CD4-positive, alpha-beta T cell treated with Interleukin-12 subunit alpha and Interleukin-12 subunit beta, for 1 hour (primary cell): ENCODE results near the gene IL12B.
"Not testable (repeated sequence)": the region's sequence is repeated elsewhere in the genome, so short reads cannot be mapped to it uniquely, and the experiment has no call there.

Experiments
- DNase-seq: peaks from one replicate; pipeline ENCODE4 v3.0.0-alpha.2; 2020

Gene IL12B

DNA sequence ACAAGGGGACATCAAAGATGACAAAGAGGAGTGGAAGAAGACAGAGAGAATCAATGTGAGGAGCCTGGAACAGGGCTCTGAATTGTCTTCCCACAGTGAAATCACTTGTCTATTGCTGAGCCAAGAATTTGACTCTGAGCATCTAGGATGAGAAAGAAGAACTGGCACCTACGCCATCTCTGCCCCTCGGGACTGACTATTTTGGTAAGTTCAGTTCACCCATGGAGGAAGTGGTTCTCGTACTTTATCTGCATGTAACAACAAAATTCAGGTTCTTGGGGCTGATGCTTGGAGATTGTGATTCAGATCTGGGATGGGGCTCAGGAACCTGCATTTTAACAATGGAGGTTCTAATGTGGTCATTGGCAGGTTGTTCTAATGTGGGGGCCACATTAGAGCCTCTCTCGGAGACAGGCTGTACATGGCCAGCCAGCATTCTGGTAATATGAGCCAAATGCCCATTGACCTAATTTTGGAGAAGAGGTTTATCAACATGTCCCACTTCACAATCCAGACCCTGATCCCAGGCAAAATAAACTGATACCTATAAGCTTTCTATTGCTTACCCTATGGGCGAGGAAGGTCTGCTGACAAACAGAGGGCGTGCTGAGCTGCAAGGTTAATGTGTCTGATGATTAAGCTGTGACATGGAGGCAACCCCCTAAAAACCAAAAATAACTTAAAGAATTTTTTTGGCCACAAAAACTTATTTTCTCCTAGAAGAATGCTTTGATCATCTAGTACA, 2.7 kb upstream of the IL12B start:
- no peak for DNase-seq

DNA sequence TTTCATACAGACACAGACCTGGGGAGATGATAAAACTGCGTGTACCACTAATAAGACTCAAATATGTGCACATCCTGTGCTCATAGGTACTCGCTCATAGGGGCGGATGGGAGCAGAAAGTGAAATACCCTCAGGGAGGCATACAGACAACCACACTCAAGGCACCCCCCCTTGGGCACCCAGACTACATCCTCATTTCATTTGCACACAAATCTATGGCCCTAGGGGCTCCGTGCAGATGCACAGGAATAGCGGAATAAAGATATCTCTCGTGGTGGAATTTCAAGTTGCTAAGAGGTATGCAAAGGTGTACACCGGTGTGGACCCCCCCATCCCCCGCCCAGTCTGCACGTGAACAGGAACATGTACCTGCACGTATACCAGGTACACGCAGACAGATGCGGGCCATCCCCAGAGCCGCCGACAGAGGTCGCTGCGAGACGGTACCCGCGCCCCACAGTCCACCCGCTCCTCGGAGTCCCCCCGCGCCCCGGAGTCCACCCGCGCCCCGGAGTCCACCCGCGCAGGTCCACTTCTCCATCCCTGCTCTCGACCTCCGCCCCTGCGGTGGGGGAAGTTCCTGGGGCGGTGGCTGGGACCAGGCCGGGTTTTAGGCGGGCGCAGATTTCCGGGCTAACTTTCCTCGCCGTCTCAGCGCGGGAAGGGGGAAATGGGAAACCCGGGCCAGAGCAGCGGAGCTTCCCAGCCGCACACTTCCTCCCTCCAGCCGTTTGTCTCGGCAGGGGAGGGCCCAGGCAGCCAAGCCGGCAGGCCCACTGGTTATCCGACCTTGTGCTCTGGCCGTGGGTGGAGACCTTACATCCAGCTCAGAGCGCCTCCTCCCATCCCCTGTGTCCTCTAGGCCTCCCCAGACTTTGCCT, 1.0 kb upstream of the IL12B start:
- DNase-seq = peak; percentile 83

DNA sequence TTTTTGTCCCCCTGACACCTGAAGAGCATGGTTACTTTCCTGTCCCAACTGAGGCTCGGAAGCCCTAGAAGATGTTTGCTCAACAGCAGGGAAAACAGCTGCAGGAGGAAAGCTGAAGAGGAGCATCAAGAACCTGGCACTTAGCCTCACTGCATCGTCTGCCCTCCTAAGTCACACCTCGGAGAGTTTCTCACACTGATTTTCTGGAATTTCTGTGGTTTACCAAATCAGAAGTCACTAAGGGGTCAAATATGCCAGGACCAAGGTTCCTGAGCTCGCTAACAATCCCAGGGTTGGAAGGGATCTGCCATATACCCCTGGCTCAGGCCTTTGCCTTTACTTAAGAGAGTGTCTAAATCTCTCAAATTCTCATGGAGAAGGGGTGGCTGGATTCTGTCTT, 5.3 kb downstream of the IL12B start:
- DNase-seq = no peak

DNA sequence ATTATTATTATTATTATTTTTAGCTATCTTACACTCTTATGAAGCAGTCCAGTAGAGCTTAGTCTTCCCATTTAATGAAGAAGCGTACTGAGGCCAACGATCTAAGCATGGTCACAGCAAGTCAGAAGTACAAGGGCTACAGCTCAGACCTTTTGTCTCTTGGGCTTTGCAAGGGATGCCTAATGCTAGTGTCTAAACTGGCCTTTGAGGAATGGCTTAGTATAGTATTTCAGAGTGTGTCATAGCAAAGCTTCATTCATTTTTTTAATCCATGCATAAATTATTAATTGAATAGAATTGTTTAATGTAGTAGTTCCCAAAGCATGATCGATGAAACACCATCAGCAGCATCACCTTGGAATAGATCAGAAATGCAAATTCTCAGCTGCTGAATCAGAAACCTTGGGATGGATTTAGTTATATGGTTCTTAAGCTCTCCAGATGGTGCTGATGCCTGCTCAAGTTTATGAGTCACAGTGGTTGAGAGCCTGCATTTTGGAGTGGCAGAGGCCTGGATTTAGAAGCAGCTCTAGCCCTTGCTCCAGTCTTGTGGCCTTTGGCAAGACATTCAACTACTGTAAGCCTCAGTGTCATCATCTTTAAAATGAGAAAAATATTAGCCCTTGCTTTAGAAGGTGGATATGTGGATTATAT, 6.1 kb downstream of the IL12B start:
- no peak for DNase-seq

DNA sequence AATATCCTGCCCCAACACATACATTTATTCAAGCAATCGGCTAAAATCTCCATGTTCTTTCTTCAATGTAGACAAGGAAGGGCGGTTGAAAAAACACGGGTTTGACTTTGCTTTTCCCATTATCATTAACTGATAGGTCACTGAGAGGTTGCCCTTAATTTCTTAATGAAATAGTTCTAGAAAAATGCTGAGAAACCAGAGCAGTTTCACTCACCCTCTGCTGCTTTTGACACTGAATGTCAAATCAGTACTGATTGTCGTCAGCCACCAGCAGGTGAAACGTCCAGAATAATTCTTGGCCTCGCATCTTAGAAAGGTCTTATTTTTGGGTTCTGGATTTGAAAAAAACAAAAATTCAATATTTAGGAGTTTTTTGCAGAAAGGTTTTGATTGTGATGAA, 8.1 kb downstream of the IL12B start:
- no peak for DNase-seq

DNA sequence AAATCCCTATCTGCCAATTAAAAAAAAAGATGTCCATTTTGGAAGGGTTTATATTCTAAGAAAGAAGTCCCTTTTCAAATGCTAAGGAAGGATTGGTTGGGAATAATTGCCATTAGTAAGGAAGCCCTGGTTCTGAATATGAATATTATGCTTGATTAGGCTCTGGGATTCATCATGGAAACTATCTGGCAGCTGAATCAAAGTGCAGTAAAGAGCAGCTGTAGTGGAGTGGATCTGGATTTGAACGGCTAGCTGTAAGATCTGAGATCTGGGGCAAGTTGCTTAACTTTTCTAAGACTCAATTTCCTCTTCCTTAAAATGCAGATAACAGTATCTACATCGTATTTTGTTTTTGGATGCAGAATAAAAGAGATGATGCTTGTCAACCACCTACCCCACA, 10.5 kb downstream of the IL12B start:
- no peak for DNase-seq

DNA sequence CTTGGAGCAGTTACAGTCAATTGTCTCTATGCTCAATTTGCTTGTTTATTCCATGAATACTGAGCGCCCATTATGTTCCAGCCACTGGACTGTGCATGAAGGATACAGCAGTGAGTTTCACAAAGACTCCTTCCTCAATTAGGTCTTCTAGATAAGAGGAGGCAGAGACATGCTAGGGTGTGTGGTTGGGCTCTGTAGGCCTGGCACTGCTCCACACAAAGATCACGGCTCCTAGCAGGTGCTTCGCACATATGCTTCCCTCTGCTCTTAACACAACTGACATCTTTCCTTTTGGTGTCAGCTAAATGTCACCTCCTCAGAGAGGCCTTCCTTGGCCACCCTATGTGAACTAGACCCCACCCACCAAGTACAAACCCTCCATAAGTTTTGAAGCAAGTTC, 10.9 kb downstream of the IL12B start:
- DNase-seq = no peak

DNA sequence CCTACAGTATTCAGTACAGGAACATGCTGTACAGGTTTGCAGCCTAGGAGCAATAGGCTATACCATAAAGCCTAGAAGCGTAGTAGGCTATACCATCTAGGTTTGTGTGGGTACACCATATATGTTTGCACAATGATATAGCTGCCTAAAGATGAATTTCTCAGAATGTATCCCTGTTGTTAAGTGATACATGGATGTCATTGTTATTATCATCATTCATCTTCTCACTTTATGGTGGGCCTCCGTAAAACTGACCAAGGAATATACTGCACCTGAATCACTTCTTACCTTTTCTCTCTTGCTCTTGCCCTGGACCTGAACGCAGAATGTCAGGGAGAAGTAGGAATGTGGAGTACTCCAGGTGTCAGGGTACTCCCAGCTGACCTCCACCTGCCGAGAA, 11.8 kb downstream of the IL12B start:
- no peak for DNase-seq

DNA sequence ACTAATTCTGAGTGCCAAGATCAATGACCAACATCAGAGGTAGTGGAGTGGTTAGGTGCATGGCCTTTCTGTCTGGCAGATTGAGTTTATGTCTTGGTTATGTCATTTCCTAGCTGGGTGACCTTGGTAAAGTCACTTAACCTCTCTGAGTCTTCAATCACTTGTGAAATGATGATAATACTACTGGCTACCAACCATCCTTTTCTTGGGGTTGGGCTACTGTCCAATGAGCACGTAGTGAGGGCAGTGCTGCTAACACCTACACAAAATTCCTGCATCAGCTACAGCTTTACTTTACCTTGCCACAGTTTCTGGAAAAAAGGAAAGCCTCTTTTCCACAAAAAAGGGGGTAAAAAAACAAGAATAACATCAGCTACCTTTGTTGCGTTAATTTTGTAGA, 12.4 kb downstream of the IL12B start:
- no peak for DNase-seq

DNA sequence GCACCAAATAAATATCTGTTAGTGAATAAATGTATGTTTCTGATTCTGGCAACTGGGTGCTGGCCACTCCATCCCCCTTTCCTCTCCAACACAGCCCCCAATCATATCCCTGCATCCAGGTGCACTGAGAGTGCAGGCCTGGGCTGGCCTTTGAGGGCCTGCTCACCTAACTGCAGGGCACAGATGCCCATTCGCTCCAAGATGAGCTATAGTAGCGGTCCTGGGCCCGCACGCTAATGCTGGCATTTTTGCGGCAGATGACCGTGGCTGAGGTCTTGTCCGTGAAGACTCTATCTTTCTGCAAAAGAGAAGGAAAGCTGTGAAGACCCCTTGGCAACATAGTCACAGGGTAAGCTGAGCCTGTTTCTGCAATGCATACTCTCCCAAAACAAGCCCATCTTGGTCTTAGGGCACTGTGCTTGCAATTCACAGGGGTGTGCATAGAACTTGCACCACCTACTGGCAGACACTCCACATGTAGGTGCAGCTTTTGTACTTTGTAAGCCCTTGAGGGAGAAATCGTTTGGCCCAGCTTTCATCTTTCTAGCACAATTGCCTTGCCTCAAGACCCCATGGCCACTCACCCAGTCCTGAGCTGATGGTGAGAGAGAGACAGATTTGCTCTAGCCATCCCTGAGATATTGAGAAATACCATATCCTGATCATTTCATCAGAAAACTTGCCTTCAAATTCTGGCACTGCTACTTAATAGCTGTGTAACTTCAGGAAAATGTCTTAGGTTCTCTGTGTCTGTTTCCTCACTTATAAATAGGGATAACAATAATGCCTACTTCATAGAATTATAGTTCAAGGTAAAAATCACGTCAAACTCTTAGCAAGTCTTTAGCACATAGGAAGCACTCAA, 13.5 kb downstream of the IL12B start:
- DNase-seq = peak; percentile 52

DNA sequence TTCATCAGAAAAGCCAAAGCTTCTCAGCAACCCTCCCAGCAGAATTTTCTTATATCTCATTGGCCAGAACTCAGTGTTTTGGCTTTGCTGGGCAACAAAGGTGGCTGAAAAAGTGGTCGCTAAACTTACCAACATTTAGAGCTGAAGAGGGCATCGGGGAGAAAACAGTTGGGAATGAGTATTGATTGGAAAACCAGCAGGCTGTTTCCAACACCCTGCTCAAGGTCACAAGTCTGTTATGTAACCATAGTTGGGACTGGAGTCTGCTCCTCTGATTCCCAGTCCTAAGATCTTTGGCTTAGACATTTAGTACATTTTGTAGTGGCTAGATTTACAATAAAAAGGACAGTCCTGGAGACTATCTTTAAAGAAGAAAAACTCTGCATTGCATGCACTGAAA, 17.1 kb downstream of the IL12B start:
- no peak for DNase-seq

DNA sequence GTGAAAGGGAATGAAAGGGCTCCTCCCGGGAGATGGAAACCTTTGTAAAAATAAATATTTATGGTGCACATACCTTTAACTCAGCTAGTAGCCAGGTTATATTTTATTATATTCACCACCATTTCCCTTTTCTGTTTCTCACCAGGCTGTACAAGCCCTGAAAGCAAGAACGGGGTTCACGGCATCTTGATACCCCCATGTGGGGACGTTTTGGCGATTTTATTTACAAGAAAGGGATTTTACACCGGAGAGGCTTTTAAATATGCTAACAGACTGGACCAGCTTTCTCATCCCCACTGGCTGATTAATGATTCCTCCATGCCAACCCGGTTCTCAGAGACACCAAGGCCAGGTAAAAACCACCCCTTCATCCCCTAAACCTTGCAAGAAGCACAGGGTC, 19.2 kb downstream of the IL12B start:
- DNase-seq = no peak

DNA sequence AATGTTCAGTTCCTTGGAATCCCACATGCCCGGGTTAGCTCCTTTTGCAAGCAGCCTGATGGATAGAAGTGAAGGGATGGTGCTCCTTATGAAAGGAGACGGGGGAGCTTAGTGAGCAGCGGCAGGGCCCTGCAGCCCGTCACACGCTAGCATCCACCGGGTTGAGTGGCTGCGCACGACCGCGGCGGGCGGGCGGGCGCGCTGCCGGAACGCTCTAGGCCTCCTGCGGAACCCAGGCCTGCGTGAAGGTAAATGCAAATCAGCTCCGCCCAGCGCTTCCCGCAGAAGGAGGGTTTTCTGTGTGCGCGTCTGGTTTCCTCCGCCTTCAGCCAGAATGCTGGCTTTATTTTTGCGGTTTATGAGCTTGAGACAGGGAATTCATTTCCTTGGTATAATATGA, 19.8 kb downstream of the IL12B start:
- DNase-seq = peak; percentile 11

DNA sequence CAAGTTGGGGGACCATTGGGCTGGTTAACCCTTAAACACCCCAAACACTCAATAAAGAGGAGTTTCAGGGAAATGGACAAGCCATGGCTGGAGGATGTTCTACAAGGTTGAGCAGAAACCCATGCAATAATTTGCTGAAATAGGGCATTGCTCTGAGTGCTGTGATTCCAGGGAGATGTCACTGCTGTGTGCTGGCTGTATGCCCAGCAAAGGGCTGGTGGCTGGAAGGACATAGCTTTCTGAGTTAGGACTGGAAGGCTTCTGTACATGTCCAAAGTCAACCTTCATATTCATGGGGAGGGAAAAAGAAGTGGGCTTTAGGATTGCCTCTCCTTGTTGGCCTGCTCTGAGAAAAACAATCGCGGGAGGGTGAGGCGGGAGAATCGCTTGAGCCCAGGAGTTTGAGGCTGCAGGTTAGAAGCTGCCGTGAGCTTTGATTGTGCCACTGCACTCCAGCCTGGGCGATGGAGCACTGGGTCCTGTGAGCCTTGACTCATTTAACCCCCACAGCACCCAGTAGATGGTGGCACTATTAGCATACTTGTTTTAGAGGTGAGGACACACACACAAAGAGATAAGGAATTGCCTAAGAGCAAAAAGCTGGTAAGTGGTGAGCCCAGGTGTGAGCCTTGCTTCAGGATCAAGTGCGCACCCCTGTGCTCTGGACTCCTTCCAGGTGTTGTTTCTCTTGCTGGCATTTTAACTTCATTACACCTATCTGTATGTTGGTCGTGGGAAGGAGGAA, 20.4 kb downstream of the IL12B start:
- no peak for DNase-seq

DNA sequence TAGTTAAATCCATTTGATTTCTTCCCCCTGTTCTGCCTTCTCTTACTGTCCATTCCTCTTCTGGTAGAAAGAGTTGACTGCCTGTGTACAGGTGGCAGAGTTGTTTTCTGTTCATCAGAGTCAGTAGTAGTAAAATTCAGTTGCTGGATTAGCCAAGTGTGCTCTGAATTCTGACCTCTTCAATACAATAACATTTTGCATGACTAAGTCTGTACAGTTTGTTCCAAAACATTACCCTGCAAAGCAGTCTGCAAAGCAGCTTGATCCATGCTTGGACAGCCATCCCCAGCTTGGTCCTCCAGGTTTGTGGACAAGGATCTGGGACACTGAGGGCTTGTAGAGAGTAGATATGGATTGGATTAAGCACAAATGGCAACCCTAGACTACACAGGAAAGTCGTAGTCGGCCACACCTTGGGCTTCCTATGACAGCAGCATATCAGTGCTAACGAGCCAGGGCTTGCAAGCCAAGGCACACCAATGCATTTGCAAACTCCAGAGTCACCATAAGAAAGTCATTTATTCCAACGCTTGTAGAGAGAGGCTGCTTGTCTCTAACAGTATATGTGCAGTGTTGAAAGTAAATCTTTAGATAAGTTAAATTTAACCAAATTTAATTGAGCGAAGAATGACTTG, 25.2 kb downstream of the IL12B start:
- DNase-seq = no peak

DNA sequence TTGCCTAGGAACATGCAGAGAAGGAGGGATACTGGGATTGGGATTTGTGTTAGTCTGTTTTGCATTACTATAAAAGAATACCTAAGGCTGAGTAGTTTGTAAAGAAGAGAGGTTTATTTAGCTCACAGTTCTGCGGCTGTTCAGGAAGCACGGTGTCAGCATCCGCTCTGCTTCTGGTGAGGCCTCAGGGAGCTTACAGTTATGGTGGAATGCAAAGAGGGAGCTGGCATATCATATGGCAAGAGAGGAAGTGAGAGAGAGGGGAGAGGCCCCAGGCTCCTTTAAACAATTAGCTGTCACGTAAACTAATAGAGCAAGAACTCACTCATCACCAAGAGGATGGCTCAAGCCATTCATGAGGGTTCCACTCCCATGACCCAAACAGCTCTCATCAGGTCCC, 27.0 kb downstream of the IL12B start:
- no peak for DNase-seq

DNA sequence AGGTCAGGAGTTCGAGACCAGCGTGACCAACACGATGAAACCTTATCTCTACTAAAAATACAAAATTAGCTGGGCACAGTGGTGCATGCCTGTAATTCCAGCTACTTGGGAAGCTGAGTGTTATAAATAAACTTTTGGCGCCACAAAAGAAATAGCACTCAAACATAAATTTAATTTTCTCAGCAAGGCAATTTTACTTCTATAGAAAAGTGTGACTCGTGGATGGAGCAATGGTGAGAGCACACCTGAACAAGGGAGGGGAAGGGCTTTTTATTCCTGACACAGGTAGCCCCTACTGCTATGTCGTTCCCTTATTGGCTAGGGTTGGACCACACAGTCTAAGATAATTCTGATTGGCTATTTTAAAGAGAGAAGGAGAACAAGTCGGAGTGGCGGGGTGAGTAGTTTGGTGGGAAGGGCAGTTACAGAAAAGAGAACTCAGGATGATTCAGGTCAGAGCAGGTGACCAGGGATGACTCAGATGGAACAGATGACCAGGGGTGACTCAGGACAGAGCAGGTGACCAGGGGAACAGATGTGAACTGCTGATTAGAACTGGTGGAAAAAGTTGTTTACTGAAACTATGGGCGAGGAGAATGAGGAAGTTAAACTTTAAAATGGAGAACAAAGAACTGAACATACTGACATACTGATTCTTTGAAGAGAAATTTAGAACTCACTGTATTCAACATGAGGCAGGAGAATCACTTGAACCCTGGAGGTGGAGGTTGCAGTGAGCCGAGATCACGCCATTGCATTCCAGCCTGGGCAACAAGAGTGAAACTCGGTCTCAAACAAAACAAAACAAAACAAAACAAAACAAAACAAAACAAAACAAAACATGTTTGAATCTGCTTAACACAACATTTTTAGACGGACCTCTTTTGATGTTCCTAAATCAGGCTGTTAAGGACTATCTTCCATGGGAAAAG, 28.1 kb downstream of the IL12B start:
- DNase-seq = not testable (repeated sequence)

DNA sequence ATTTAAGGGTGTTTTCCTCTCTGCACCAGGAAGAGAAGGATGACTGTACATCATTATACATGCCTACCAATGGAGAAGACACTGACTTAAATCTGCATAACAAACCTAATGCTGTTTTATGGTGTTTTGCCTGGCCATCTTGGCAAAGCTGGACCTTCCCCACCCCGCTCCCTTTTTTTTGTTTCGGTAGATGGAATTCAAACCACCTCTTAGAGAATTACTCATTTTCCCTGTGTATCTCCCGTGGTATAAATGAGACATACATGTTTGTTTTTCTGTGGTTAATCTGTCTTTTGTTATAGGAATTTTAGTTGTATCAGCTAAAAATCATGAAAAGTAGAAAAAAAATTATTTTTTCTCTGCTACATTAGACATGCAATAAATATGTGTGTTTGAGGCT, 28.8 kb downstream of the IL12B start:
- DNase-seq = no peak

DNA sequence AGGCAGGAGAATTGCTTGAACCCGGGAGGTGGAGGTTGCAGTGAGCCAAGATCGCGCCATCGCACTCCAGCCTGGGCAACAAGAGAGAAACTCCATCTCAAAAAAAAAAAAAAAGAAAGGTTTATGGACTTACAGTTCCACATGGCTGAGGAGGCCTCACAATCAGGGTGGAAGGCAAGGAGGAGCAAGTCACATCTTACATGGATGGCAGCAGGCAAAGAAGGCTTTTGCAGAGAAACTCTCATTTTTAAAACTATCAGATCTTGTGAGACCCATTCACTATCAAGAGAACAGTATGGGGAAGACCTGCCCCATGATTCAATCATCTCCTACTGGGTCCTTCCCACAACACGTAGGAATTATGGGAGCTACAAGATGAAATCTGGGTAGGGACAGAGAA, 33.0 kb downstream of the IL12B start:
- DNase-seq = not testable (repeated sequence)

DNA sequence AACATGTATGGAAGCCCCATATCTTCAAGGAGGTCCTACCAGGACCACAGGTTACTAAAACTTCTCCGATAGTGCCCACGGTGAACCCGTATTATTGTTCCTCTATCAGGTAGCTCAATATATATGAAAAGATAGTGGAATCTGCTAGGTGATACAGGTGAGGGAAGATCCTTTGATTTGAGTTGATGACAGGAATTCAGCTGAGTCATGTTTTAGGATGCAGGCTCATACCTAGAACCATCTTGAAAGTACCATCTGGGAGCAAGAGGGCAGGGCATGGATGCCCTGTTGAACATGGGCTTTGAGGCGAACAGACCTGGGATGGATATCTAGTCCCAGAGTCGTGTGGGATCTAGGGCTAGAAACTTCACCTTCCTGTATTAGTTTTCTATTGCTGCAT, 35.4 kb downstream of the IL12B start:
- DNase-seq = no peak
